Lung (tissue), 12 donors: ENCODE results near the gene BMERB1. TPM values are rescaled to one million over a fixed set of nuclear protein-coding genes. Genes with fewer than 3 reads are reported as not detected.
"Not testable (repeated sequence)": the region's sequence is repeated elsewhere in the genome, so short reads cannot be mapped to it uniquely, and the experiment has no call there.

Source experiments
- ATAC-seq: fragments of 200-7000 bp; cut with Tn5 transposase; one replicate; pipeline ENCODE4 v1.9.1; 2020; ENCODE audit warnings: moderate number of reproducible peaks; ENCODE audit not compliant: insufficient read depth, low FRiP score
- DNase-seq, 3 donors: peaks; one replicate each; pipeline ENCODE4 v3.0.0-alpha.2; 2013 to 2017
- H3K27ac ChIP-seq, 2 donors: one replicate each; pipeline ENCODE4 v1.5.1; 2013; ENCODE audit warnings: mild to moderate bottlenecking in 2 of 2, moderate library complexity in 2 of 2, control low read depth in 1 of 2, inconsistent platforms in 1 of 2, low read depth in 1 of 2, low read length in 1 of 2
- H3K27me3 ChIP-seq, 3 donors: one replicate each; pipeline ENCODE4 v1.5.1; 2013; ENCODE audit warnings: low read length in 2 of 3; ENCODE audit not compliant: control insufficient read depth in 3 of 3, insufficient read depth in 3 of 3
- H3K36me3 ChIP-seq, 4 donors: one replicate each; pipeline ENCODE4 v1.5.1; 2013; ENCODE audit warnings: low read length in 4 of 4, mild to moderate bottlenecking in 1 of 4, moderate library complexity in 1 of 4; ENCODE audit not compliant: control insufficient read depth in 4 of 4, insufficient read depth in 4 of 4
- H3K4me1 ChIP-seq, 5 donors: one replicate each; pipeline ENCODE4 v1.5.1; 2013; ENCODE audit warnings: low read length in 5 of 5, mild to moderate bottlenecking in 2 of 5, moderate library complexity in 1 of 5; ENCODE audit not compliant: control insufficient read depth in 5 of 5, insufficient read depth in 5 of 5
- H3K4me3 ChIP-seq: one replicate; pipeline ENCODE4 v1.5.1; 2013; ENCODE audit warnings: mild to moderate bottlenecking, control low read depth, moderate library complexity
- H3K9ac ChIP-seq, 2 donors: one replicate each; pipeline ENCODE4 v1.5.1; 2013; ENCODE audit warnings: low read length in 2 of 2, control low read depth in 1 of 2; ENCODE audit not compliant: insufficient read depth in 1 of 2
- H3K9me3 ChIP-seq, 4 donors: one replicate each; pipeline ENCODE4 v1.5.1; 2013; ENCODE audit warnings: low read length in 3 of 4, mild to moderate bottlenecking in 1 of 4, moderate library complexity in 1 of 4; ENCODE audit not compliant: control insufficient read depth in 4 of 4, insufficient read depth in 3 of 4
- CTCF ChIP-seq: IDR thresholded peaks from 2 replicates; pipeline ENCODE4 v1.5.1; 2012; ENCODE audit warnings: mild to moderate bottlenecking; ENCODE audit errors: control extremely low read depth, extremely low read depth
- WGBS, 2 donors: extraction: QIAGEN DNeasy Blood & Tissue Kit; methylation state at CpG; one replicate each; pipeline ENCODE4 v1.1.7; 2013; 5-methylcytosine and 5-hydroxymethylcytosine counted together
- polyA plus RNA-seq, 2 donors: library from polyadenylated mRNA; stranded (reverse); fragments of 200-250 nt; gene quantifications; one replicate each; pipeline ENCODE4 v1.2.1, GENCODE V29; 2013
- total RNA-seq, 2 donors: library from RNA; depleted of rRNA in 1 of 2; stranded (reverse); fragments of >200 nt in 1 of 2; gene quantifications; one replicate each; pipeline ENCODE4 v1.2.1, GENCODE V29; 2014 to 2021
- donor health status: control.
- donor health status: control.
- donor health status: Bipolar disorder and iron deficiency.
- donor health status: healthy.
- donor health status: DM: yes; HTN: yes; CAD: no.

The BMERB1 gene
- total and polyA plus RNA-seq, 4 donors, result 5.6 to 17.5 (median 7.9) TPM

GRCh38 chr16:15545544-15545943 lies 111.2 kb downstream of the BMERB1 start:
- no peaks in the 10 kb centered on the region for H3K27me3 ChIP-seq
- peaks cover 0 to 3% (median 0%) of the 10 kb centered on the region in 5 donors for H3K4me1 ChIP-seq
- no peak overlapping the region for H3K4me3 ChIP-seq
- no peak overlapping the region for H3K27ac ChIP-seq
- no peak overlapping the region for H3K9ac ChIP-seq
- DNase-seq (no peak), ATAC-seq (no peak)
- WGBS, 2 donors, result 94 to 97% methylated on average over 2 of the region's 2 CpGs
- peaks cover 0 to 6% (median 2%) of the 10 kb centered on the region in 4 donors for H3K9me3 ChIP-seq
- TF ChIP-seq CTCF, result no peak
- H3K36me3 ChIP-seq, result peaks cover 0 to under 1% (median 0%) of the 10 kb centered on the region in 4 donors

- WGBS, 2 donors, result 92 to 95% methylated on average over 13 of the region's 13 CpGs
- not testable (repeated sequence) for H3K9me3 ChIP-seq, H3K36me3 ChIP-seq, H3K27ac ChIP-seq, H3K9ac ChIP-seq, H3K4me1 ChIP-seq, DNase-seq, H3K27me3 ChIP-seq, ATAC-seq, H3K4me3 ChIP-seq
These were observed 112.8 kb downstream of the BMERB1 start for GRCh38 chr16:15547072-15547767.

GRCh38 chr16:15547768-15548096 lies 113.3 kb downstream of the BMERB1 start:
- H3K36me3 ChIP-seq, result no peaks in the 10 kb centered on the region
- no peak overlapping the region for H3K4me3 ChIP-seq
- peaks cover 0 to 5% (median 1%) of the 10 kb centered on the region in 4 donors for H3K9me3 ChIP-seq
- peaks cover 0 to 6% (median 0%) of the 10 kb centered on the region in 5 donors for H3K4me1 ChIP-seq
- no peak for DNase-seq
- WGBS, 2 donors, result 94 to 97% methylated on average over 6 of the region's 6 CpGs
- no peaks in the 10 kb centered on the region for H3K27me3 ChIP-seq
- no peak for TF ChIP-seq CTCF
- H3K27ac ChIP-seq, result no peak overlapping the region
- H3K9ac ChIP-seq, result no peak overlapping the region
- no peak for ATAC-seq

GRCh38 chr16:15548482-15548891 lies 114.1 kb downstream of the BMERB1 start:
- H3K27ac ChIP-seq, result no peak overlapping the region
- H3K9me3 ChIP-seq, result no peaks in the 10 kb centered on the region
- H3K27me3 ChIP-seq, result no peaks in the 10 kb centered on the region
- H3K36me3 ChIP-seq, result no peaks in the 10 kb centered on the region
- H3K4me1 ChIP-seq, result peaks cover 0 to 5% (median 0%) of the 10 kb centered on the region in 5 donors
- no peak overlapping the region for H3K4me3 ChIP-seq
- H3K9ac ChIP-seq, result no peak overlapping the region
- ATAC-seq (no peak), DNase-seq (no peak)
- 83 to 86% methylated on average over 3 of the region's 3 CpGs for WGBS, 2 donors
- no peak for TF ChIP-seq CTCF
